Stimulated activated CD8-positive, alpha-beta memory T cell treated with anti-CD3 and anti-CD28 coated beads, Interleukin-7, amount 100 ng/mL, for 1 hour (primary cell): ENCODE data around the gene CLCN7.

ENCODE experiments used
- DNase-seq, 2 donors: peaks; one replicate each; pipeline ENCODE4 v3.0.0-alpha.2; 2020; ENCODE audit warnings: low read depth in 2 of 2

Gene CLCN7

GRCh38 chr16:1464196-1464893 lies 10.5 kb downstream of the CLCN7 start:
- DNase-seq: no peak

DNA sequence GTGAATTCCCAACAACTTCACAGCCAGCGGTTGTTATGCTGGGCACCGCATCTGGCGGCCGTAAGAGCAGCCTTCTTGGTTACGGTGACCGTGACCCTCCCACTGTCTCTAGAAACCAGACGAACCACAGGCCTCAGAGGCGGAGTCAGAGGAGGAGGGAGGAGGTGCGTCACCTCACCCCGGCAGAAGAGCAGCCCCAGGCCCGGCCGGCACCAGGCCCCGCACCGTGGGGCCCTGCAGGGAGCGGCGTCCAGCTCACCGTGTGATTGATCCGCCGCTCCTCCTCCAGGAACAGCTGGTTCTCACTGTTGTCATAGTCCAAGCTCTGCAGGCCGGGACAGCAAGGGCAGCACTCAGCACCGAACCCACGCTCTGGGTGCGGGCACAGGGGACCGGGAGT lies 13.7 kb downstream of the CLCN7 start:
- DNase-seq: no peak

- DNase-seq: no peak
These were observed 14.2 kb downstream of the CLCN7 start for GRCh38 chr16:1460602-1461138.

GRCh38 chr16:1459967-1460366 lies 14.9 kb downstream of the CLCN7 start:
- DNase-seq: no peak

GRCh38 chr16:1458977-1459341 lies 15.9 kb downstream of the CLCN7 start:
- no peak for DNase-seq

DNA sequence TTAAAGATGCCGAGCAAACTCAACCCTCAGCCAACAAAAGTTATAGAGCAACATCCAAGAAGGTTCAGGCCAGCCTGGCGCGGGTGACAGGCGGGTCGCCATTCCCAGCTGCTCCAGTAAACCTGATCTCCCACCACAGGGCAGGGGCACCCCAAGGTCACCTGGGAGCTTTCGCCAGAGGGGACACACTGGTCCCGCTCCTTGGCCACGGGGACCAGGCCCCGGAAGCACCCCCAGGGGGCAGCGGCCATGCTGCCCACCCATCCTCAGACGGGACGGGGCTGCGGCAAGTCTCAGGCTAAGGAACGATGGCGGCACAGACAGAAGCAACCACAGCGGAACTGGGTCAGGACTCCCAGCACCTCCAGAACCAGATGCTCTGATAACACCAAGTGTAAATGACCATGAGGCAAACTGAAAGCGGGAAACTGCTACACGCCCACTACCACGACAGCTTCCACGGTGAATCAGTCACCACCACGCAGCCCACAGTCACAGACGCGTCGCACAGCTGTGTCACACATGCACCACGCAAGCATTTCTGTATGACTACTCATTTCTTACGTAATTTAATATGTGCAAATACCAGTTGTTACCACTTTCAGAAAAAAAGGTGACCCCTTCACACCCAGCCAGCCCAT lies 16.4 kb downstream of the CLCN7 start:
- no peak for DNase-seq

GRCh38 chr16:1457489-1458245 lies 17.2 kb downstream of the CLCN7 start:
- DNase-seq: no peak

GRCh38 chr16:1456951-1457350 lies 17.9 kb downstream of the CLCN7 start:
- no peak for DNase-seq

GRCh38 chr16:1455190-1456171 lies 19.3 kb downstream of the CLCN7 start:
- DNase-seq: no peak

DNA sequence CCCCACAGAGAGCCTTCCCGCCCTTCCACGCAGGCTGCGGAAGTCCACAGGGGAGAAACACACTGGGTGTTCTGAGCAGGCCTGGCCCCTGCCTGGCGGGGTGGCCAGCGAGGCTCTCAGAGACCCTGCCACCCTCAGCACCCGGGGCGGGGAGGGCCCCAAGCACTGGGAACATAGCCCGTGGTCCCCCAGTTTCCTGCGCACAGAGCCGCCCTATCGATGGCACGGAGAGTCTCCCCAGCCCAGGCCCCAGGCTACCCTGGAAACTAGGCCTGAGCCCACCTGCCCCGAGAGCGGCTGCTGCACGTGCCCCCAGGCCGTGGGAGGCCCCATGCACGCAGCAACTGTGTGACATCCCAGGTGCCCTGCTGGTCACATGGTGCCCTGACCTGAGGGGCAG lies 20.3 kb downstream of the CLCN7 start:
- no peak for DNase-seq

DNA sequence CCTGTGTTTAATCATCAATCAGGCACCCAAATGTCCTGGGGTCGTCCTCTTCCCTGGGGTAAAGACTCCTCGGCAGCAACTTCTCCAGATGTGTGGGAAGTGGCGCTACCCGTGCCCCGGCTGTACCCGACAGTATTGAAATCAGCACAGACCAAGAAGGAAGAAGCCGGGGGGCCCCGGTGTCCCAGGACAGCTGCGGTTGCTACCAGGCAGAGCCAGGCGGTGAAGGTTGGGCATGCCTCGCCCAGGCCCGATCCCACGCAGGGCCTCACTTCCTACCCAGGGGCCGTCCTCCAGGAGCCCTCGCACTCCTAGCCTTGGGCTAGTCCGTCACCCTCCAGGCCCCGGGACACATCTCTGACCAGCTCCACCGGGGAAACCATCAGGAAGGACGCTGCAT lies 21.5 kb downstream of the CLCN7 start:
- DNase-seq: no peak

GRCh38 chr16:1452530-1452929 lies 22.3 kb downstream of the CLCN7 start:
- no peak for DNase-seq

GRCh38 chr16:1451702-1452392 lies 23.0 kb downstream of the CLCN7 start:
- DNase-seq: no peak

DNA sequence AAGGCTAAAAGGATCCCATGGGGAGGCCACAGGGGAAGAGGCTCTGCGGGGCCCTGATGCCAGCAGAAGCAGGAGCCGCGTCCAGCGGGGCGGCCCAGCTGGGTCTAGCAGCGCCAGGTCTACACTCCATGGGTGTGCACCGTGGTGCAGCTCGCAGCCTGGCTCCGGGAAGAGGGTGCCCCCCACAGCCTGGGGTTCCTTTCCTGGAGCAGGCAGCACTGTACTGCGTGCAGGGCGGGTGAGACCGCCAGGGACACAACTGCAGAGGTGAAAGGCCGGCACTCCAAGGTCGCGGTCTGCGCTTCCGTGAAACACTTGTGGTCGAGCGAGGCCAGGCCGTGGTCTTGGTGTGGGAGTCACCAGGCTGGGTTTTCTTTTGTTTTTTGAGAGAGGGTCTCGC lies 24.0 kb downstream of the CLCN7 start:
- no peak for DNase-seq

DNA sequence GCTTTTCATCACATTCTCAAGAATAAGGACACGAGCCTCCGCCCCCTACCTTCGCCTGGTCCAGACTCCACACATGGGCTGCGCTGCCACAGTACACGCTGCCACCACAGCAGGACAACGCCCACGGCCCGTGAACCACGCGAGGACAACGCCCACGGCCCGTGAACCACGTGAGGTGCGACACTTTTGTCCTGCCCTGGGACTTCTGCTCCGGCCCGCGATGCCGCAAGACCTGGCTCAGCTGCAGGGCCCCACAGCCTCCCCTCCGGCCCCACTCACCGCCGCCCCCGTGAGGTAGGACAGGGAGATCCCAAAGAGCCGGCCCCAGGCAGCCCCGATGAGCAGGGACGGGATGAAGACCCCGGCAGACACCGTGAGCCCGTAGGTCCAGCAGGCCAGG lies 24.6 kb downstream of the CLCN7 start:
- DNase-seq: no peak

GRCh38 chr16:1449201-1449788 lies 25.5 kb downstream of the CLCN7 start:
- DNase-seq: no peak

DNA sequence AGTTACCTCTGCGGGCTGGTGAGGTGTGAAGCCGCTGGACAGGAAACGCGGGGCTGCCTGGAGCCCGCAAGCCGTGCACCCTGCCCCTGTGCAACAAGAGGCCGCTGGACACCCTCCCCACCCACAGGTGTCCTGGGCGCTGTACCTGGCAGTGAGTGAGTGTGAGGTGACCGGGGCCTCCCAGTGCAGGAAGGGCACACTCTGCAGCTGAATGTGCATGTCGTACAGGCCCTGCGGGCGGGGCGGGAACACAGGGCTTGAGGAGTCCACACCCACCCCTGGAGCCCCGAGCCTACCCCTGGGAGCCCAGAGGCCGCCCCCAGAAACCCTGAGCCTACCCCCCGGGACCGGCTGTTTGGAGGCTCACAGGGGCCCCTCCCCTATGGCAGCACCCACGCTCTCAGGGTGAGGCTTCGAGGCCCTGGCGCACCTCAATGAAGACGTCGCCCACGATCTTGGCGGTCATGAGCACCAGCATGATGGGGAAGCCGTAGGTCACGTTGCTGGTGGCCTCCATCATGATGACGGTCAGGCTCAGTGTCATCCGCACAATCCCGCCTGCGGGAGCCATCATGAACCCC lies 26.2 kb downstream of the CLCN7 start:
- no peak for DNase-seq

DNA sequence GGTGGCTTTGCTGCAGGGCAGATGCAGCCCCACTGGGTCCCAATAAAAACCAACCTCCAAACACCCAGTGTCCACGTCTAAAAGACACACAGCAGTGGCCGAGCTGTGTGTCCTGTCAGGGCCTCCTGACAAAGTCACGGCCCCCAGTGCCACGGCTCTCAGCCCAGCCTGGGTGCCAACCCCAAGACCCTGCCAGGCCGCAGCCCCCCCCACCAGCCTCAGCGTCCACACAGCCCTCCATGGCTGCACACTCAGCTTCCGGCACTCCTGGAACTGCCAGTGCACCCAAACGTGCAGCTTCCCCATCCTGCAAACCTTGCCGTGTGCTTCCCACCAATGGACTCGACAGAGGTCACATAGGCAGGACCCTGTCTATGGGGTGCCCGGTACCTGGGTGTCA lies 26.9 kb downstream of the CLCN7 start:
- no peak for DNase-seq

DNA sequence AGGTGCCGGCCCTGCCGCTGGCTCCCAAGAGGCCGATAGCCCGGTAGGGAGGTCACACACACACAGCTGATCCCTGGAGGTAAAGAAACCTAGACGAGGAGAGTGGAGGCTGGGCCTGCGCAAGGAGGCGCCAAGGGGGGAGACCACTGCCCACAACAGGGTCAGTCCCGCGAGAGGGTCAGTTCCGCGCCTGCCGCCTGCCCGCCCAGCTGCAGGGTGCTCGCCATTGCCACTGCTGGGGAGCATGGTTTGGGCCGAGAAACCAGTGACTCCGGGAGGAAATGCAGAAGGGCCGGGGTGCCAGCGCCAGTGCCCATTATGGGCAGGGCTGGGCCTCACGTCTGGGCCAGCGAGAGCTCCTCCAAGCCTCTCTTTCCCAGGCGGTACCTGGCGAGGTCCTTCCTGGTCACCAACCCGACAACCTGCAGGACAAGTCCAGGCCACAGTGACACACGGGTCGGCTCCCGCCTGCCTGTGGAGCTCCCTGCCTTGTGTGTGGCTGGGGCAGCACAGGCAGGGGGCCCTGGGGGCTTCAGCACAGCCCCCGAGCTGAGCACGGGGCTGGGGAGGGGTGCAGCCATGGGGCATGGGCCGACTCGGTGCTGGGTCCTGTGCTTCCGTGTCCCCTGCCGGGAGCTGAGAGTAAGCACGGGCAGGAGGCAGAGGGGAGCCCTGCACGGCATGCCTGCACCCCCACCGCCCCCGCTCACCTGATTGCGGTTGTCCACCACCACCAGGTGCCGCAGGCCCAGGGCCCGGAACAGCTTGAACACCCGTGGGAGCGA lies 28.3 kb downstream of the CLCN7 start:
- DNase-seq: no peak
